Loucy (cell line): Measurements from ENCODE around the gene ZNF423.

Experiments used
- H2AFZ ChIP-seq: fragments of 200-600 bp; sonication (generic); 2 replicates; pipeline ENCODE4 v1.6.0; 2016; ENCODE audit warnings: antibody characterized with exemption, mild to moderate bottlenecking, low read length, moderate library complexity
- H3F3A ChIP-seq: fragments of 200-600 bp; 2 replicates; pipeline ENCODE4 v1.6.0; 2016; ENCODE audit warnings: antibody characterized with exemption, low read depth, mild to moderate bottlenecking
- H3K27me3 ChIP-seq: fragments of 200-600 bp; sonication (generic); 2 replicates; pipeline ENCODE4 v1.6.1; 2014; ENCODE audit warnings: low read length, mild to moderate bottlenecking; ENCODE audit not compliant: insufficient read depth, poor library complexity, severe bottlenecking
- H3K36me3 ChIP-seq: fragments of 200-600 bp; sonication (generic); 2 replicates; pipeline ENCODE4 v1.6.1; 2016; ENCODE audit warnings: low read length; ENCODE audit not compliant: insufficient read depth
- H3K4me1 ChIP-seq: fragments of 200-600 bp; sonication (generic); 2 replicates; pipeline ENCODE4 v1.5.1; 2014; ENCODE audit warnings: low read length, mild to moderate bottlenecking; ENCODE audit not compliant: insufficient read depth, poor library complexity, severe bottlenecking
- H3K4me2 ChIP-seq: fragments of 200-600 bp; sonication (generic); 2 replicates; pipeline ENCODE4 v1.6.0; 2014; ENCODE audit warnings: antibody characterized with exemption, low read length, low read depth, mild to moderate bottlenecking; ENCODE audit not compliant: poor library complexity, severe bottlenecking
- H3K4me3 ChIP-seq: fragments of 200-600 bp; sonication (generic); 2 replicates; pipeline ENCODE4 v1.5.1; 2014; ENCODE audit warnings: low read length, mild to moderate bottlenecking, mixed read lengths; ENCODE audit not compliant: poor library complexity, severe bottlenecking
- H3K79me2 ChIP-seq: fragments of 200-600 bp; sonication (generic); 2 replicates; pipeline ENCODE4 v1.6.1; 2014; ENCODE audit warnings: low read length; ENCODE audit not compliant: insufficient read depth
- H3K9ac ChIP-seq: fragments of 200-600 bp; sonication (generic); 2 replicates; pipeline ENCODE4 v1.6.0; 2014; ENCODE audit warnings: mild to moderate bottlenecking, low read depth, low read length, moderate library complexity; ENCODE audit not compliant: poor library complexity, severe bottlenecking
- H3K9me2 ChIP-seq: fragments of 200-600 bp; sonication (generic); replicated peaks from 2 replicates; pipeline ENCODE4 v1.6.1; 2016; ENCODE audit warnings: low read depth, low read length, mixed read lengths
- H3K9me3 ChIP-seq: fragments of 200-600 bp; sonication (generic); 2 replicates; pipeline ENCODE4 v1.6.1; 2014; ENCODE audit warnings: mild to moderate bottlenecking, antibody characterized with exemption, low read length, low read depth; ENCODE audit not compliant: insufficient read depth
- H4K20me1 ChIP-seq: fragments of 200-600 bp; sonication (generic); 2 replicates; pipeline ENCODE4 v1.6.0; 2014; ENCODE audit warnings: antibody characterized with exemption, low read length, mild to moderate bottlenecking; ENCODE audit not compliant: insufficient read depth, poor library complexity, severe bottlenecking
- EZH2phosphoT487 ChIP-seq: fragments of 200-600 bp; IDR thresholded peaks from 2 replicates; pipeline ENCODE4 v1.6.1; 2018; ENCODE audit warnings: antibody characterized with exemption, mild to moderate bottlenecking, moderate library complexity, borderline replicate concordance
- TF ChIP-seq, protein P1 (sequence below): fragments of 200-600 bp; sonication (generic); conservative IDR thresholded peaks from 2 replicates; pipeline ENCODE4 v1.5.1; 2014; ENCODE audit warnings: mild to moderate bottlenecking, antibody characterized with exemption, low read length

The ZNF423 gene

DNA sequence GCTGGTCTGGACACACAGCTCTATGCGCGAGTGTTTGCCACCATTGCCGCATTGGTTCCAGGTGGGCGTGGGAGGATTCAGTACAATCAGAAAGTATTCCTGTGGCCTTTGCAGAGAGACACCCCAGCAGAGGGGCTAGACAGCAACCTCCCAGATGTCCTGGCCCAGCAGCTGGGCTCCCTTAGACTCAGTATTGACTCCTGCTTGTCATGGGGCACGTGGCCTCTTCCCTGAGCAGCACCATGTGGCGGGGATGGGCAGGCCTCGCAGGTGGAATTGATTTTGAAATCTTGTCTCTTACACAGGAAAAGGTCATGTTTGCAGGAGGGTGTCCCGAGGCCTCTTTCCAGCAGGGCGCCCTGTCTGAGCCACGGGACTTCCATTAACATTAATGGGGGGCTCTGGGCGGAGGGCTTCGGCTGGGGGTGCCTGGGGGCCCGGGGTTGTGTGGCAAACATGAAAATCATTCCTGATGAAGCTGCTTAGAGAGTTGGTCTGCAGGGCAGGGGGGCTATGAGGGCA lies 385.9 kb downstream of the ZNF423 start:
- H3K4me2 ChIP-seq = no peak overlapping the region
- H3K27me3 ChIP-seq = no peaks in the 10 kb centered on the region
- no peak overlapping the region for H2AFZ ChIP-seq
- H3K36me3 ChIP-seq = no peaks in the 10 kb centered on the region
- peaks cover 9% of the 10 kb centered on the region for H3K4me1 ChIP-seq
- no peak for TF ChIP-seq EZH2phosphoT487
- TF ChIP-seq, protein P1, sequence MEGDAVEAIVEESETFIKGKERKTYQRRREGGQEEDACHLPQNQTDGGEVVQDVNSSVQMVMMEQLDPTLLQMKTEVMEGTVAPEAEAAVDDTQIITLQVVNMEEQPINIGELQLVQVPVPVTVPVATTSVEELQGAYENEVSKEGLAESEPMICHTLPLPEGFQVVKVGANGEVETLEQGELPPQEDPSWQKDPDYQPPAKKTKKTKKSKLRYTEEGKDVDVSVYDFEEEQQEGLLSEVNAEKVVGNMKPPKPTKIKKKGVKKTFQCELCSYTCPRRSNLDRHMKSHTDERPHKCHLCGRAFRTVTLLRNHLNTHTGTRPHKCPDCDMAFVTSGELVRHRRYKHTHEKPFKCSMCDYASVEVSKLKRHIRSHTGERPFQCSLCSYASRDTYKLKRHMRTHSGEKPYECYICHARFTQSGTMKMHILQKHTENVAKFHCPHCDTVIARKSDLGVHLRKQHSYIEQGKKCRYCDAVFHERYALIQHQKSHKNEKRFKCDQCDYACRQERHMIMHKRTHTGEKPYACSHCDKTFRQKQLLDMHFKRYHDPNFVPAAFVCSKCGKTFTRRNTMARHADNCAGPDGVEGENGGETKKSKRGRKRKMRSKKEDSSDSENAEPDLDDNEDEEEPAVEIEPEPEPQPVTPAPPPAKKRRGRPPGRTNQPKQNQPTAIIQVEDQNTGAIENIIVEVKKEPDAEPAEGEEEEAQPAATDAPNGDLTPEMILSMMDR = no peak
- H3F3A ChIP-seq = no peaks in the 10 kb centered on the region
- H3K9me3 ChIP-seq = no peaks in the 10 kb centered on the region
- H3K4me3 ChIP-seq = no peak overlapping the region
- no peak overlapping the region for H3K9ac ChIP-seq
- no peaks in the 10 kb centered on the region for H3K9me2 ChIP-seq
- H3K79me2 ChIP-seq = no peaks in the 10 kb centered on the region
- H4K20me1 ChIP-seq = no peaks in the 10 kb centered on the region

DNA sequence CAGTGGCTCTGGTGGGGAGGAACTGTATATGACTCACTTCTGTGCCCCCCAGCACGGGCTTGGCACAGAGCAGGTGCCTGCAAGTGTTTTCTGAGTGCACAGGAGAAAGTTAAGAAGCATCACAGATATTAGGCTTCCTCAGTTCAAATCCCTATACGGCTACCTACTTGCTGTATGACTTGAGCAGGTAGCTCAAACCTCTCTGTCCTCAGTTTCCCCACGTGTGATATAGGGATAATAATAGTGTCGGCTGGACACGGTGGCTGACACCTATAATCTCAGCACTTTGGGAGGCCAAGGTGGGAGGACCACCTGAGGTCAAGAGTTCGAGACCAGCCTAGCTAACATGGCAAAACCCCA lies 386.6 kb downstream of the ZNF423 start:
- Histone ChIP-seq H3K4me3 (no peak overlapping the region), H3K4me1 (peaks cover 16% of the 10 kb centered on the region), H3F3A (0 out of 2 replicates have a peak, but pooled peaks cover under 1% of the 10 kb centered on the region), H4K20me1 (no peaks in the 10 kb centered on the region), H3K9me2 (no peaks in the 10 kb centered on the region), H3K27me3 (no peaks in the 10 kb centered on the region), H2AFZ (no peak overlapping the region), H3K4me2 (no peak overlapping the region), H3K79me2 (no peaks in the 10 kb centered on the region), H3K9ac (no peak overlapping the region), H3K9me3 (no peaks in the 10 kb centered on the region), H3K36me3 (no peaks in the 10 kb centered on the region)
- TF ChIP-seq, protein P1 = no peak
- TF ChIP-seq EZH2phosphoT487 = no peak

DNA sequence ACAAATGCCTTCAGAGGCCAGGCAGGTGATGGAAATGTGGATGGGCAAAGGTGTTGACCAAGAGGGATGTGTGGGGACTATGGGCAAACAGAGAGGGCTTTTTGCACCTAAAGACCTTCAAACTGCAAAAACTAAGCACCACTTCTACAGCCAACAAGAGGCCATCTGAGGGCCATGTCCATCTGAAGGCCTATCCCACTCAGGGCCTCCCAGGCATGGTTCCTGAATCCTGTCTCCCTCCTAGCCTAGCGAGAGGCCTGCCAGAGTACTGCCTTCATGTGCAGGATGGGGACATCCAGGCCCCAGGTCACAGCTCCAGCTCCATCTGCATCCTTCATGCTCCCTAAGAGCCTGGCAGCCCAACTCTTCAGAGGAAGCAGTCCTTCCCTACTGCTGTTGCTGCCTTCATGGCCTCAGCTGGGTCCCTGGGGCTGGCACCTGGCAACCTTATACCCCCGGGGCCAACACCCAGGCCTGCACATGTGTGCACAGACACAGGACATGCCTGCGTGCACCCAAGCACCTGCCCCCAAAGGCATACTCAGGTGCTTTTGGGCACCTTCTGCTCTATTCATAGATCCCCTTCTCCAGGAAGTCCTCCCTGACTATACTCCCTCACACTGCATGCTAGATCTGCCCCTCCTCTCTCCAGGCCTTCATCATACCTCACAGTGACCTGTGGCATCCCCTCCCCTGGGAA lies 387.2 kb downstream of the ZNF423 start:
- Histone ChIP-seq H3K79me2 (no peaks in the 10 kb centered on the region), H4K20me1 (no peaks in the 10 kb centered on the region), H3K9ac (no peak overlapping the region), H2AFZ (no peak overlapping the region), H3K27me3 (no peaks in the 10 kb centered on the region), H3K4me1 (peaks cover 21% of the 10 kb centered on the region), H3K36me3 (no peaks in the 10 kb centered on the region), H3F3A (0 out of 2 replicates have a peak, but pooled peaks cover 3% of the 10 kb centered on the region), H3K4me2 (no peak overlapping the region), H3K9me2 (no peaks in the 10 kb centered on the region), H3K4me3 (no peak overlapping the region), H3K9me3 (no peaks in the 10 kb centered on the region)
- TF ChIP-seq, protein P1 = no peak
- no peak for TF ChIP-seq EZH2phosphoT487
